ENCODE measurements around the gene IDH3A.

- no peak for TF ChIP-seq CTCF (IDR thresholded peaks at IDR 0.05)
- TF ChIP-seq POLR2A (IDR thresholded peaks at IDR 0.05), result no peak
Observed at GRCh38 chr15:78182336-78182700, 33.2 kb downstream of the IDH3A start.

Data from thyroid gland (tissue), 4 donors.